K562 (cell line): ENCODE measurements around the gene CRHR2. TPM values are rescaled to one million over a fixed set of nuclear protein-coding genes. Genes with fewer than 3 reads are reported as not detected.

Experiments
- ATAC-seq: fragments of 200-7000 bp; cut with Tn5 transposase; 3 replicates; pipeline ENCODE4 v1.9.1; 2020; ENCODE audit warnings: moderate library complexity
- BruUV-seq: library from RNA; stranded (reverse); fragments of 400-500 nt; replicated peaks from 2 replicates; lab custom pipeline; 2021; lab: Mats Ljungman, UMichigan
- CTCF ChIA-PET: fragments of 300-600 bp; formaldehyde crosslinking; extraction: SDS; loops from one replicate; lab custom pipeline; 2021; ENCODE audit warnings: low intra/inter-chr PET ratio; lab: Yijun Ruan, JAX
- POLR2A ChIA-PET: fragments of 300-600, 350-650 bp; sonication (Branson Sonifier 250); formaldehyde crosslinking; extraction: SDS; loops from one replicate; lab custom pipeline; 2021; ENCODE audit warnings: antibody characterized with exemption, inconsistent platforms; lab: Yijun Ruan, JAX
- DNase-seq, 4 experiments: peaks; one replicate each; pipeline versions ENCODE4 v3.0.0 to v3.0.0-alpha.2; 2011 to 2018; ENCODE audit warnings: low spot score in 3 of 4, mixed read lengths in 3 of 4; ENCODE audit errors: extremely low read depth in 1 of 4
- FAIRE-seq: peaks from 2 replicates; lab custom pipeline; 2011; peaks lifted over from hg19 to GRCh38; lab: Jason Lieb, UNC
- H2AFZ ChIP-seq: 2 replicates; pipeline ENCODE4 v1.6.0; 2011; ENCODE audit warnings: low read depth, low read length, control low read depth, inconsistent platforms
- H3K27ac ChIP-seq: fragments of 200-600 bp; 3 replicates; pipeline ENCODE4 v1.8.0; 2011; ENCODE audit warnings: low read depth, mild to moderate bottlenecking, control low read depth, inconsistent platforms, low read length, moderate library complexity, mixed read lengths; ENCODE audit errors: extremely low read depth
- H3K27me3 ChIP-seq, 2 experiments: fragments of 300-600 bp in 1 of 2; 2 replicates in 1 of 2; 3 replicates in 1 of 2; pipeline versions ENCODE4 v1.6.0 to v1.8.0; 2011; ENCODE audit warnings: inconsistent platforms in 2 of 2, low read length in 2 of 2, mild to moderate bottlenecking in 1 of 2, mixed read lengths in 1 of 2, moderate library complexity in 1 of 2; ENCODE audit not compliant: control insufficient read depth in 2 of 2, insufficient read depth in 2 of 2
- H3K36me3 ChIP-seq: fragments of 300-600 bp; 3 replicates; pipeline ENCODE4 v1.8.0; 2011; ENCODE audit warnings: mild to moderate bottlenecking, low read length, inconsistent platforms; ENCODE audit not compliant: control insufficient read depth, insufficient read depth
- H3K4me1 ChIP-seq, 2 experiments: fragments of 200-600 bp in 1 of 2; replicated peaks in 1 of 2; 2 replicates in 1 of 2; 3 replicates in 1 of 2; pipeline versions ENCODE4 v1.5.1 to v1.8.0; 2011; ENCODE audit warnings: inconsistent platforms in 2 of 2, low read length in 2 of 2, mild to moderate bottlenecking in 1 of 2, mixed read lengths in 1 of 2, moderate library complexity in 1 of 2; ENCODE audit not compliant: control insufficient read depth in 2 of 2, insufficient read depth in 2 of 2
- H3K4me2 ChIP-seq: 2 replicates; pipeline ENCODE4 v1.6.1; 2011; ENCODE audit warnings: low read length, control low read depth, inconsistent platforms, mixed read lengths; ENCODE audit not compliant: insufficient read depth
- H3K4me3 ChIP-seq: fragments of 200-600 bp; sonication (generic), shearing (Covaris generic); 2 replicates; pipeline ENCODE4 v1.5.1; 2016; ENCODE audit warnings: control low read depth, inconsistent platforms
- H3K79me2 ChIP-seq: fragments of 200-600 bp; 3 replicates; pipeline ENCODE4 v1.8.0; 2011; ENCODE audit warnings: low read length, inconsistent platforms; ENCODE audit not compliant: control insufficient read depth, insufficient read depth
- H3K9ac ChIP-seq, 2 experiments: 2 replicates each; pipeline versions ENCODE4 v1.6.0 to v1.6.1; 2011; ENCODE audit warnings: low read depth in 2 of 2, low read length in 2 of 2, control low read depth in 1 of 2, inconsistent platforms in 1 of 2, mild to moderate bottlenecking in 1 of 2, mixed read lengths in 1 of 2; ENCODE audit not compliant: insufficient read depth in 1 of 2
- H3K9me1 ChIP-seq: one replicate; pipeline ENCODE4 v1.6.0; 2011; ENCODE audit warnings: inconsistent platforms, mild to moderate bottlenecking, low read length, moderate library complexity; ENCODE audit not compliant: control insufficient read depth, insufficient read depth
- H3K9me3 ChIP-seq: replicated peaks from 2 replicates; pipeline ENCODE4 v1.5.1; 2011; ENCODE audit warnings: low read depth, low read length, inconsistent platforms; ENCODE audit not compliant: control insufficient read depth, insufficient read depth
- H4K20me1 ChIP-seq: replicated peaks from 2 replicates; pipeline ENCODE4 v1.6.1; 2011; ENCODE audit warnings: low read length, inconsistent platforms, mixed read lengths; ENCODE audit not compliant: control insufficient read depth, insufficient read depth
- CBFA2T2 ChIP-seq: fragments of 450-650 bp; conservative IDR thresholded peaks from 2 replicates; pipeline ENCODE4 v1.6.1; 2017; ENCODE audit warnings: mild to moderate bottlenecking
- CEBPZ ChIP-seq: fragments of 150-350 bp; IDR thresholded peaks from 2 replicates; pipeline ENCODE4 v1.6.1; 2014; ENCODE audit warnings: low read depth, mild to moderate bottlenecking, low read length, borderline replicate concordance
- HINFP ChIP-seq: fragments of 450-650 bp; conservative IDR thresholded peaks from 2 replicates; pipeline ENCODE4 v1.6.1; 2016; ENCODE audit warnings: missing genetic modification characterization, low read depth, mild to moderate bottlenecking, control low read depth, missing compliant biosample characterization
- ILK ChIP-seq: fragments of 450-650 bp; IDR thresholded peaks from 2 replicates; pipeline ENCODE4 v1.6.1; 2016; ENCODE audit warnings: missing genetic modification characterization, low read depth, mild to moderate bottlenecking, missing compliant biosample characterization, moderate library complexity, borderline replicate concordance
- MEF2A ChIP-seq: IDR thresholded peaks from 2 replicates; pipeline ENCODE4 v1.6.1; 2011; ENCODE audit warnings: low read depth, mild to moderate bottlenecking, low read length, moderate library complexity; ENCODE audit not compliant: control insufficient read depth
- MLLT1 ChIP-seq, 2 experiments: fragments of 450-650 bp; IDR thresholded peaks; 2 replicates each; pipeline ENCODE4 v1.6.1; 2016
- NFRKB ChIP-seq: fragments of 450-650 bp; IDR thresholded peaks from 2 replicates; pipeline ENCODE4 v1.6.1; 2016; ENCODE audit warnings: low read depth
- PREB ChIP-seq: sonication (generic); formaldehyde crosslinking; IDR thresholded peaks from 2 replicates; pipeline ENCODE4 v1.8.1; 2023; ENCODE audit warnings: mild to moderate bottlenecking, missing genetic modification reagents
- RFX7 ChIP-seq: fragments of 250-450 bp; sonication (Bioruptor Pico); IDR thresholded peaks from 2 replicates; pipeline ENCODE4 v1.5.1; 2021; ENCODE audit warnings: mild to moderate bottlenecking
- VEZF1 ChIP-seq: fragments of 200-800 bp; sonication (Bioruptor generic); IDR thresholded peaks from 2 replicates; pipeline ENCODE4 v1.6.1; 2017; ENCODE audit warnings: missing genetic modification characterization, missing compliant biosample characterization
- ZNF124 ChIP-seq: sonication (generic); formaldehyde crosslinking; IDR thresholded peaks from 2 replicates; pipeline ENCODE4 v1.8.1; 2022; ENCODE audit warnings: missing genetic modification reagents
- ZNF274 ChIP-seq: IDR thresholded peaks from 2 replicates; pipeline ENCODE4 v1.6.1; 2011; ENCODE audit warnings: low read depth, mild to moderate bottlenecking, low read length, moderate library complexity, borderline replicate concordance
- ZNF436 ChIP-seq: fragments of 250-450, 450-650 bp; sonication (Bioruptor Pico); formaldehyde crosslinking; IDR thresholded peaks from 2 replicates; pipeline ENCODE4 v1.7.0; 2020; ENCODE audit warnings: mild to moderate bottlenecking
- WGBS: fragments of 100-300 bp; shearing (Covaris generic); methylation state at CpG from one replicate; pipeline ENCODE4 v1.1.6; 2016; ENCODE audit warnings: low coverage, mixed read lengths; ENCODE audit not compliant: insufficient coverage; ENCODE audit errors: missing lambda C conversion rate; 5-methylcytosine and 5-hydroxymethylcytosine counted together
- in situ Hi-C: fragments of 300-500 bp; cut with MboI; formaldehyde crosslinking; loops from 4 replicates; pipeline ENCODE4 v1.15.0; 2018; ENCODE audit warnings: inconsistent platforms, mixed read lengths
- intact Hi-C: fragments of 100-400 bp; cut with micrococcal nuclease; formaldehyde crosslinking; loops from 2 replicates; pipeline ENCODE4 v1.14.2; 2022
- polyA plus RNA-seq, 8 experiments: library from polyadenylated mRNA; depleted of rRNA in 4 of 8; stranded (reverse) in 5 of 8; unstranded in 3 of 8; fragments of >200 nt; fragmentation: Nextera tagmentation in 2 of 8; fragmentation: Illumina TruSeq in 1 of 8; extraction: Ambion mirVana in 2 of 8; extraction: Trizol in 1 of 8; gene quantifications; 2 replicates each; pipeline versions ENCODE4 v1.2.1 to v1.2.3, GENCODE V29; 2011 to 2014; ENCODE audit warnings: inconsistent platforms in 1 of 8, missing spikeins in 1 of 8
- total RNA-seq, 7 experiments: library from RNA; depleted of rRNA in 6 of 7; stranded (reverse); fragments of >200 nt in 6 of 7; fragmentation: Illumina TruSeq in 2 of 7; extraction: Trizol in 2 of 7; gene quantifications; 2 replicates each; pipeline versions ENCODE4 v1.2.1 to v1.2.3, GENCODE V29; 2011 to 2021; ENCODE audit warnings: low replicate concordance in 1 of 7

Gene CRHR2
- total and polyA plus RNA-seq, 9 of the 15 experiments (the other 6 are each of a cell fraction or from before 2014, with no cell fraction given): not detected

GRCh38 chr7:30683816-30684215 lies 1.6 kb upstream of the CRHR2 start:
- Histone ChIP-seq H4K20me1 (peaks cover 19% of the 10 kb centered on the region), H3K9me3 (no peaks in the 10 kb centered on the region), H3K9me1 (no peaks in the 10 kb centered on the region), H3K4me1 (peaks cover 0 to 15% of the 10 kb centered on the region in 2 experiments; a peak in 1 of 5 replicates), H3K4me2 (no peak overlapping the region), H3K36me3 (no peaks in the 10 kb centered on the region), H3K27ac (no peak overlapping the region), H3K4me3 (no peak overlapping the region), H3K79me2 (no peaks in the 10 kb centered on the region), H3K27me3 (peaks cover 20 to 57% of the 10 kb centered on the region in 2 experiments), H2AFZ (no peak overlapping the region), H3K9ac (no peak overlapping the region)
- no peak for FAIRE-seq
- no peak; the same call in 2 of the 3 replicates for ATAC-seq
- BruUV-seq: no TSS peak
- DNase-seq: no peak
- WGBS: 0% methylated on average over 3 of the region's 3 CpGs
- ChIA-PET POLR2A (interaction anchor here (1.0 to 1.5 kb wide), 3 partner anchors 8 to 20 kb away, joined by 3 to 4 read pairs (median 3); no protein-coding TSS in a partner anchor), CTCF (no interaction called here)
- in situ Hi-C loops (no loop called here), intact Hi-C loops (no loop called here)
- TF ChIP-seq NFRKB (no peak), PREB (CRISPR knock-in tag) (no peak), ZNF274 (no peak), VEZF1 (CRISPR knock-in tag) (no peak), ZNF124 (CRISPR knock-in tag) (no peak), ZNF436 (no peak), MEF2A (no peak), HINFP (tag) (no peak), MLLT1 (IDR thresholded peaks at IDR 0.05) (no peak), CEBPZ (no peak), ILK (tag) (no peak), CBFA2T2 (no peak), RFX7 (CRISPR knock-in tag) (no peak)
